GM23248 (cell line): ENCODE results near the gene HECTD2. TPM values are rescaled to one million over a fixed set of nuclear protein-coding genes. Genes with fewer than 3 reads are reported as not detected.

Experiments
- DNase-seq: peaks from one replicate; pipeline ENCODE4 v3.0.0-alpha.2; 2015
- H2AFZ ChIP-seq: fragments of 200-600 bp; sonication (generic); 2 replicates; pipeline ENCODE4 v1.6.1; 2016; ENCODE audit warnings: antibody characterized with exemption
- H3F3A ChIP-seq: fragments of 200-600 bp; sonication (generic); 2 replicates; pipeline ENCODE4 v1.6.1; 2016; ENCODE audit warnings: mild to moderate bottlenecking, antibody characterized with exemption, mixed run types; ENCODE audit not compliant: insufficient read depth
- H3K27ac ChIP-seq: fragments of 200-600 bp; sonication (generic); 2 replicates; pipeline ENCODE4 v1.5.1; 2016; ENCODE audit warnings: mild to moderate bottlenecking
- H3K27me3 ChIP-seq: fragments of 200-600 bp; sonication (generic); replicated peaks from 2 replicates; pipeline ENCODE4 v1.6.1; 2016; ENCODE audit warnings: mild to moderate bottlenecking; ENCODE audit not compliant: insufficient read depth
- H3K36me3 ChIP-seq: fragments of 200-600 bp; sonication (generic); 2 replicates; pipeline ENCODE4 v1.6.1; 2016; ENCODE audit warnings: low read depth, mild to moderate bottlenecking
- H3K4me1 ChIP-seq: fragments of 200-600 bp; sonication (generic); 2 replicates; pipeline ENCODE4 v1.6.1; 2016; ENCODE audit warnings: mild to moderate bottlenecking; ENCODE audit not compliant: insufficient read depth
- H3K4me2 ChIP-seq: fragments of 200-600 bp; sonication (generic); one replicate; pipeline ENCODE4 v1.6.1; 2016; ENCODE audit warnings: mild to moderate bottlenecking; ENCODE audit not compliant: unreplicated experiment
- H3K4me3 ChIP-seq: fragments of 200-600 bp; sonication (generic); 2 replicates; pipeline ENCODE4 v1.5.1; 2016; ENCODE audit warnings: mild to moderate bottlenecking
- H3K79me2 ChIP-seq: fragments of 200-600 bp; sonication (generic); 2 replicates; pipeline ENCODE4 v1.6.1; 2016; ENCODE audit warnings: mild to moderate bottlenecking; ENCODE audit not compliant: insufficient read depth
- H3K9ac ChIP-seq: fragments of 200-600 bp; sonication (generic); 2 replicates; pipeline ENCODE4 v1.6.1; 2016; ENCODE audit warnings: mild to moderate bottlenecking
- H3K9me2 ChIP-seq: fragments of 200-600 bp; sonication (generic); 2 replicates; pipeline ENCODE4 v1.6.1; 2016; ENCODE audit warnings: mixed run types, mild to moderate bottlenecking, moderate library complexity; ENCODE audit not compliant: insufficient read depth
- H3K9me3 ChIP-seq: fragments of 200-600 bp; sonication (generic); one replicate; pipeline ENCODE4 v1.6.1; 2017; ENCODE audit warnings: low read depth
- H4K20me1 ChIP-seq: fragments of 200-600 bp; sonication (generic); 2 replicates; pipeline ENCODE4 v1.6.0; 2016; ENCODE audit not compliant: insufficient read depth
- EZH2 ChIP-seq: fragments of 200-600 bp; sonication (generic); IDR thresholded peaks from 2 replicates; pipeline ENCODE4 v1.6.1; 2018; ENCODE audit warnings: antibody characterized with exemption, mild to moderate bottlenecking; ENCODE audit not compliant: insufficient read depth, poor library complexity, severe bottlenecking
- EZH2phosphoT487 ChIP-seq: fragments of 200-600 bp; sonication (generic); IDR thresholded peaks from 2 replicates; pipeline ENCODE4 v1.6.1; 2018; ENCODE audit warnings: antibody characterized with exemption, moderate library complexity, mild to moderate bottlenecking, low read depth; ENCODE audit not compliant: insufficient read depth
- WGBS, 2 experiments: methylation state at CpG; one replicate each; pipeline ENCODE4 v1.1.6; 2015 to 2017; ENCODE audit warnings: low lambda C conversion rate in 2 of 2, low coverage in 1 of 2; ENCODE audit errors: missing lambda C conversion rate in 2 of 2; 5-methylcytosine and 5-hydroxymethylcytosine counted together
- in situ Hi-C: fragments of 300-500 bp; cut with MboI; formaldehyde crosslinking; loops from 2 replicates; pipeline ENCODE4 v1.15.0; 2020
- polyA plus RNA-seq: library from polyadenylated mRNA; unstranded; fragments of >200 nt; fragmentation: Nextera tagmentation; extraction: Ambion mirVana; gene quantifications from 2 replicates; pipeline ENCODE4 v1.2.1, GENCODE V29; 2016
- total RNA-seq: library from RNA; depleted of rRNA; stranded (reverse); fragments of >200 nt; shearing (Covaris generic); gene quantifications from 2 replicates; pipeline ENCODE4 v1.2.3, GENCODE V29; 2014

Gene HECTD2
- total and polyA plus RNA-seq, 2 experiments from 2014 or later: 9.5 to 14.8 TPM

GRCh38 chr10:91511549-91512330 is 101.6 kb downstream of the HECTD2 start:
- peak overlapping the region; percentile 45 for H3K9ac ChIP-seq
- 69 to 82% methylated on average over 5 of the region's 5 CpGs for WGBS, 2 experiments
- peaks cover 58% of the 10 kb centered on the region for H3F3A ChIP-seq
- no peaks in the 10 kb centered on the region for H3K79me2 ChIP-seq
- H3K27ac ChIP-seq: peak overlapping the region; percentile 84
- H3K4me3 ChIP-seq: no peak overlapping the region
- no peaks in the 10 kb centered on the region for H3K9me3 ChIP-seq
- H3K4me2 ChIP-seq: peak overlapping the region; percentile 62
- peak; percentile 92 for DNase-seq
- peaks cover 54% of the 10 kb centered on the region for H3K4me1 ChIP-seq
- H4K20me1 ChIP-seq: no peaks in the 10 kb centered on the region
- H3K27me3 ChIP-seq: no peaks in the 10 kb centered on the region
- peak overlapping the region; percentile 36 for H2AFZ ChIP-seq
- H3K36me3 ChIP-seq: no peaks in the 10 kb centered on the region
- no peaks in the 10 kb centered on the region for H3K9me2 ChIP-seq
- TF ChIP-seq EZH2: no peak
- TF ChIP-seq EZH2phosphoT487: no peak
- in situ Hi-C loops: no loop called here

- H3K4me1 ChIP-seq: peaks cover 54% of the 10 kb centered on the region
- H3K4me3 ChIP-seq: no peak overlapping the region
- H3K27me3 ChIP-seq: no peaks in the 10 kb centered on the region
- H3K27ac ChIP-seq: peak overlapping the region; percentile 84
- no peak for DNase-seq
- H3K9ac ChIP-seq: peak overlapping the region; percentile 45; the same call in 1 of the 2 replicates
- in situ Hi-C loops: no loop called here
- peak overlapping the region; percentile 62 for H3K4me2 ChIP-seq
- H3K9me2 ChIP-seq: no peaks in the 10 kb centered on the region
- H2AFZ ChIP-seq: peak overlapping the region; percentile 36
- no peaks in the 10 kb centered on the region for H4K20me1 ChIP-seq
- no peak for TF ChIP-seq EZH2
- no peak for TF ChIP-seq EZH2phosphoT487
- 91 to 100% methylated on average over 1 of the region's 1 CpG for WGBS, 2 experiments
- H3K79me2 ChIP-seq: no peaks in the 10 kb centered on the region
- H3K9me3 ChIP-seq: no peaks in the 10 kb centered on the region
- H3K36me3 ChIP-seq: no peaks in the 10 kb centered on the region
- peaks cover 58% of the 10 kb centered on the region for H3F3A ChIP-seq
Observed at GRCh38 chr10:91512458-91512857, 102.3 kb downstream of the HECTD2 start.

- H3F3A ChIP-seq: peaks cover 58% of the 10 kb centered on the region
- TF ChIP-seq EZH2phosphoT487 (no peak), EZH2 (no peak)
- no peaks in the 10 kb centered on the region for H3K36me3 ChIP-seq
- H4K20me1 ChIP-seq: no peaks in the 10 kb centered on the region
- H3K27me3 ChIP-seq: no peaks in the 10 kb centered on the region
- peak overlapping the region; percentile 37 for H3K27ac ChIP-seq
- H3K4me3 ChIP-seq: peak overlapping the region; percentile 9
- H3K9me2 ChIP-seq: no peaks in the 10 kb centered on the region
- in situ Hi-C loops: no loop called here
- no peaks in the 10 kb centered on the region for H3K9me3 ChIP-seq
- peak; percentile 48 for DNase-seq
- WGBS, 2 experiments: 23 to 26% methylated on average over 2 of the region's 2 CpGs
- peak overlapping the region; percentile 40 for H2AFZ ChIP-seq
- H3K4me2 ChIP-seq: peak overlapping the region; percentile 53
- no peaks in the 10 kb centered on the region for H3K79me2 ChIP-seq
- H3K4me1 ChIP-seq: peaks cover 54% of the 10 kb centered on the region
- H3K9ac ChIP-seq: peak overlapping the region; percentile 28; the same call in 1 of the 2 replicates
Observed at GRCh38 chr10:91513598-91514424, 103.7 kb downstream of the HECTD2 start.

GRCh38 chr10:91514787-91515186 is 104.6 kb downstream of the HECTD2 start:
- TF ChIP-seq EZH2phosphoT487 (no peak), EZH2 (no peak)
- peaks cover 52% of the 10 kb centered on the region for H3F3A ChIP-seq
- H3K9me3 ChIP-seq: no peaks in the 10 kb centered on the region
- no peaks in the 10 kb centered on the region for H4K20me1 ChIP-seq
- peak overlapping the region; percentile 37; the same call in 1 of the 2 replicates for H3K27ac ChIP-seq
- H3K27me3 ChIP-seq: no peaks in the 10 kb centered on the region
- no peak overlapping the region for H2AFZ ChIP-seq
- no peaks in the 10 kb centered on the region for H3K36me3 ChIP-seq
- 67 to 84% methylated on average over 1 of the region's 1 CpG for WGBS, 2 experiments
- H3K9me2 ChIP-seq: no peaks in the 10 kb centered on the region
- H3K4me3 ChIP-seq: no peak overlapping the region
- H3K79me2 ChIP-seq: no peaks in the 10 kb centered on the region
- H3K9ac ChIP-seq: no peak overlapping the region
- in situ Hi-C loops: no loop called here
- no peak for DNase-seq
- H3K4me1 ChIP-seq: peaks cover 54% of the 10 kb centered on the region
- H3K4me2 ChIP-seq: peak overlapping the region; percentile 53
